Astrocyte (in vitro differentiated cells and primary cell): ENCODE measurements around the gene SNAI3. TPM values are rescaled to one million over a fixed set of nuclear protein-coding genes. Genes with fewer than 3 reads are reported as not detected.
A peak's percentile ranks its signal among the peaks of the same experiment; 100 is the strongest.

Experiments used
- DNase-seq: peaks from one replicate; pipeline ENCODE4 v3.0.0-alpha.2; 2010; ENCODE audit warnings: low read depth
- FAIRE-seq: peaks from 2 replicates; lab custom pipeline; 2011; peaks lifted over from hg19 to GRCh38; lab: Jason Lieb, UNC
- H2AFZ ChIP-seq: 2 replicates; pipeline ENCODE4 v1.6.0; 2012; ENCODE audit warnings: low read depth, low read length, inconsistent platforms
- H3K27ac ChIP-seq: 2 replicates; pipeline ENCODE4 v1.5.1; 2011; ENCODE audit warnings: low read depth, low read length, inconsistent platforms
- H3K27me3 ChIP-seq: 2 replicates; pipeline ENCODE4 v1.6.0; 2011; ENCODE audit warnings: low read length, inconsistent platforms; ENCODE audit not compliant: insufficient read depth
- H3K36me3 ChIP-seq: 2 replicates; pipeline ENCODE4 v1.5.1; 2011; ENCODE audit warnings: low read length, inconsistent platforms; ENCODE audit not compliant: insufficient read depth
- H3K4me1 ChIP-seq: 2 replicates; pipeline ENCODE4 v1.5.1; 2011; ENCODE audit warnings: low read length, inconsistent platforms; ENCODE audit not compliant: insufficient read depth
- H3K4me2 ChIP-seq: 2 replicates; pipeline ENCODE4 v1.6.0; 2012; ENCODE audit warnings: low read length, inconsistent platforms
- H3K4me3 ChIP-seq: 2 replicates; pipeline ENCODE4 v1.5.1; 2011; ENCODE audit warnings: low read depth, mild to moderate bottlenecking, low read length, inconsistent platforms; ENCODE audit not compliant: insufficient read depth
- H3K79me2 ChIP-seq: 2 replicates; pipeline ENCODE4 v1.6.0; 2012; ENCODE audit warnings: mild to moderate bottlenecking, low read length, inconsistent platforms; ENCODE audit not compliant: insufficient read depth
- H3K9ac ChIP-seq: 2 replicates; pipeline ENCODE4 v1.6.0; 2012; ENCODE audit warnings: mild to moderate bottlenecking, low read length, inconsistent platforms
- H3K9me3 ChIP-seq: 2 replicates; pipeline ENCODE4 v1.5.1; 2012; ENCODE audit warnings: low read depth, mild to moderate bottlenecking, low read length, inconsistent platforms; ENCODE audit not compliant: insufficient read depth
- H4K20me1 ChIP-seq: 2 replicates; pipeline ENCODE4 v1.6.0; 2012; ENCODE audit warnings: low read length, inconsistent platforms; ENCODE audit not compliant: insufficient read depth
- H3K27ac Mint-ChIP-seq: one replicate; pipeline ENCODE4 v1.8.0; 2021; ENCODE audit warnings: mild to moderate bottlenecking, mixed read lengths; ENCODE audit not compliant: unreplicated experiment
- H3K27me3 Mint-ChIP-seq: one replicate; pipeline ENCODE4 v1.8.0; 2021; ENCODE audit warnings: low read depth, mixed read lengths; ENCODE audit not compliant: unreplicated experiment
- H3K36me3 Mint-ChIP-seq: one replicate; pipeline ENCODE4 v1.8.0; 2021; ENCODE audit warnings: low read depth, mixed read lengths; ENCODE audit not compliant: unreplicated experiment
- H3K4me1 Mint-ChIP-seq: one replicate; pipeline ENCODE4 v1.8.0; 2021; ENCODE audit warnings: low read depth, mixed read lengths; ENCODE audit not compliant: unreplicated experiment
- H3K4me3 Mint-ChIP-seq: one replicate; pipeline ENCODE4 v1.8.0; 2021; ENCODE audit warnings: mild to moderate bottlenecking, moderate library complexity, mixed read lengths; ENCODE audit not compliant: unreplicated experiment
- H3K9me3 Mint-ChIP-seq: one replicate; pipeline ENCODE4 v1.8.0; 2021; ENCODE audit warnings: mild to moderate bottlenecking, mixed read lengths; ENCODE audit not compliant: unreplicated experiment
- CTCF ChIP-seq: IDR thresholded peaks from 2 replicates; pipeline ENCODE4 v1.5.1; 2011; ENCODE audit warnings: low read depth, mild to moderate bottlenecking, inconsistent platforms, low read length, moderate library complexity; ENCODE audit not compliant: insufficient read depth
- EZH2 ChIP-seq: IDR thresholded peaks from 2 replicates; pipeline ENCODE4 v1.6.1; 2012; ENCODE audit warnings: mild to moderate bottlenecking, low read length, inconsistent platforms; ENCODE audit not compliant: insufficient read depth
- total RNA-seq: library from RNA; stranded (reverse); gene quantifications from 2 replicates; pipeline ENCODE4 v1.2.1, GENCODE V29; 2021

SNAI3 gene
- total RNA-seq, 1 donor from 2014 or later, result 0.48 TPM

DNA sequence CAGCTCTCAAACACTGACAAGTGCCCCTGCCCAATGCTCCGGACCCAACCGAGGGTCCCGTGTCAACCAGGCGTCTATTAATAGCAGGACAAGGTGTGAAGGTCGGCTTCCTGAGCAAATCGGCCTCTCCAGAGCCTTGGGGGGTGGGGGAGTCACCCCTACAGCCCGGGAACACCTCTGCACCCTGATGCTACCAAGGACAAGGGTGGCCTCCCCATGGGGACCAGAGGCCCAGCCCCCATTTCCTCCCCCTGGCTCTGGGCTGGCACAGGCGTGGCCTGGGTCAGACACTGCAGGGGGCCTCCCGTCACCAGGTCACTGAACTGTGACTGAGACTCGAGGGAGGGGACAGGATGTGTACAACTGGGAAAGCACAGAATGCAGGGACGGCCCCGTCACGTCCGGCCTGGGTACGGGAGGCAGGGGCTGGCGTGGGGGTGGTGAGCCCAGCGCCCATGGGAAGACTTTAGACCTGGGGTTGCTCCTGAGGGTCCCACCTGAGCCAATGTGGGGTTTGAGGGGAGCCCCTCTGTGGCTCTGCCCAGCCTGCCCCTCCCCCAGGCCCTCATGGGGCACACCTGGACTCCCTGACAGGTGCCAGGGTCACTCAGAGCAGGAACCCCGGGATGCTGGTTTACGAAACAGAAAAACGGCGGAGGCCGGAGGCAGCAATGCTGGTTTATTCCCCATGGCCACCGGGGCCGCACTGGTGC is 34.9 kb downstream of the SNAI3 start:
- H3K27ac ChIP-seq, result no peak overlapping the region
- H3K4me1 Mint-ChIP-seq, result peaks cover 4% of the 10 kb centered on the region
- H3K4me1 ChIP-seq, result peaks cover 12% of the 10 kb centered on the region
- H3K27me3 ChIP-seq, result no peaks in the 10 kb centered on the region
- H3K9me3 ChIP-seq, result no peaks in the 10 kb centered on the region
- peak overlapping the region; percentile 52 for H2AFZ ChIP-seq
- peaks cover 2% of the 10 kb centered on the region for H3K36me3 Mint-ChIP-seq
- peak overlapping the region; percentile 84 for H3K4me3 Mint-ChIP-seq
- FAIRE-seq, result no peak
- H3K4me3 ChIP-seq, result peak overlapping the region; percentile 28
- DNase-seq, result no peak
- no peaks in the 10 kb centered on the region for H3K27me3 Mint-ChIP-seq
- no peaks in the 10 kb centered on the region for H3K9me3 Mint-ChIP-seq
- peak overlapping the region; percentile 92 for H3K4me2 ChIP-seq
- H3K36me3 ChIP-seq, result no peaks in the 10 kb centered on the region
- H3K9ac ChIP-seq, result peak overlapping the region; percentile 48
- H3K27ac Mint-ChIP-seq, result no peak overlapping the region
- TF ChIP-seq EZH2 (no peak), CTCF (no peak)
- peaks cover 24% of the 10 kb centered on the region for H4K20me1 ChIP-seq
- H3K79me2 ChIP-seq, result no peaks in the 10 kb centered on the region

GRCh38 chr16:88650749-88651275 is 35.5 kb downstream of the SNAI3 start, which contains the start of gene CYBA:
TSS of gene CYBA (minus strand) at chr16:88651053. CDS start at chr16:88651013, 40 bp downstream.
- Mint-ChIP-seq H3K36me3 (peaks cover 2% of the 10 kb centered on the region), H3K4me1 (peaks cover 4% of the 10 kb centered on the region), H3K27ac (no peak within 1 kb of the TSS), H3K27me3 (no peaks in the 10 kb centered on the region), H3K4me3 (peak within 1 kb of the TSS; percentile 91), H3K9me3 (no peaks in the 10 kb centered on the region)
- Histone ChIP-seq H3K36me3 (no peaks in the 10 kb centered on the region), H3K79me2 (no peaks in the 10 kb centered on the region), H3K9me3 (no peaks in the 10 kb centered on the region), H2AFZ (peak within 1 kb of the TSS; percentile 66), H3K27me3 (no peaks in the 10 kb centered on the region), H3K9ac (peak within 1 kb of the TSS; percentile 69), H4K20me1 (peaks cover 20% of the 10 kb centered on the region), H3K4me3 (peak within 1 kb of the TSS; percentile 63), H3K4me1 (peaks cover 12% of the 10 kb centered on the region), H3K4me2 (peak within 1 kb of the TSS; percentile 92), H3K27ac (no peak within 1 kb of the TSS)
- TF ChIP-seq EZH2, result no peak
- TF ChIP-seq CTCF, result no peak
- DNase-seq (no peak), FAIRE-seq (no peak)
